ENCODE data around the gene SUSD2. TPM values are rescaled to one million over a fixed set of nuclear protein-coding genes. Genes with fewer than 3 reads are reported as not detected.
A peak's percentile ranks its signal among the peaks of the same experiment; 100 is the strongest.
"Not testable (repeated sequence)": the region's sequence is repeated elsewhere in the genome, so short reads cannot be mapped to it uniquely, and the experiment has no call there.

SUSD2 gene
- 1 to 10 TPM in 1 of 2 experiments, under 1 TPM in 1; 0.94 to 1.2 TPM for total RNA-seq

DNA sequence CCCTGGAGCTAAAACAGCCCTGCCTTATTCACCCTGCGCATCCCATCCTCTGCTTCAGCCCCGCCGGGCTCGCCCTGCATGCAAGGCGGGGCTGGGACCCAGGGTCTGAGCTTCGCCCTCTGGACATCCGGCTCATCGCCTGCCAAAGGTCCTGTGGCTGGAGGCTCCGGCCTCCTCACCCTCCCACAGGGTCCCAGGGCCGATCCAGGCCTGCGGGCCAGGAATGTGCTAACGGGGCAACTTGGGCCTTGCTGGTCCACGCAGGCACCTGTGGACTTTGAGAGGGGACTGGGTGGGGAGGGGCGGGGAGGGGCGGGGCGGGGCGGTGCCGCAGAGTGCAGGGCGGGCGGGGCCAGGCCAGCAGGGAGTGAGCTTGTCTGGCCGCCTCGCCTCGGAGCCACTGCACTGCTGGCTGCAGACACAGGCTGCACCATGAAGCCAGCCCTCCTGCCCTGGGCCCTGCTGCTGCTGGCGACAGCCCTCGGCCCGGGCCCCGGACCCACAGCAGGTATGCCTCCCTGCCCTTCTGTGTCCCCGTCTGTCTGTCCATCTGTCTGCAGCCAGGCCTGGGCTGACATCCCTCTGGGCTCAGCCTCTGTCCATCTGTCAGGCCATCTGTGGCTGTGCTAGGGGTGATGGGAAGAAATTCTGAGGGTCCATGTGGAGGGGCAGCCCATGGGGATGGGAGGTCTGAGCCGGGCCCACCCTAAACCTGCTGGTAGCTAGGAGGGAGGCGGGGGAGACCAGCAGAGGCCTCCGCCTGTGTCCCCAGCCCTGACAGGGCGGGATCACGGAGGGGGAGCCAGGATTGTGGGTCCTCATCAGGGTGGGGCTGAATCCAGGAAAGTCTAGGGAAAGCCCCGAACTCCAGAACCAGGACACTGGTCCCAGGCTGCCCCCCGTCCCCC is at the start of gene SUSD2:
Gene SUSD2, plus strand, starts transcription at position 400 of the 908 bp plus-strand sequence. Its CDS starts 33 bp downstream, at position 433.
- ATAC-seq (ENCODE audit: low read depth) (no peak), DNase-seq (no peak)
- no peaks in the 10 kb centered on the region for H3K9me3 Mint-ChIP-seq
- no peaks in the 10 kb centered on the region for H3K36me3 Mint-ChIP-seq
- no peaks in the 10 kb centered on the region for H3K4me1 Mint-ChIP-seq
- POLR2A ChIA-PET: interaction anchor here (4.6 kb wide), 1 partner anchor 24 kb away, joined by 23 read pairs; no protein-coding TSS in a partner anchor
- no peak within 1 kb of the TSS for H3K4me3 Mint-ChIP-seq
- peak within 1 kb of the TSS; percentile 61 for H3K27ac Mint-ChIP-seq
- no peaks in the 10 kb centered on the region for H3K27me3 Mint-ChIP-seq

GRCh38 chr22:24133187-24133965 is 47.9 kb upstream of the SUSD2 start:
- DNase-seq (peak; percentile 49), ATAC-seq (ENCODE audit: low read depth) (peak; percentile 44)
- Mint-ChIP-seq H3K36me3 (peaks cover 27% of the 10 kb centered on the region), H3K27me3 (no peaks in the 10 kb centered on the region), H3K4me1 (peaks cover 24% of the 10 kb centered on the region), H3K9me3 (no peaks in the 10 kb centered on the region), H3K4me3 (no peak overlapping the region), H3K27ac (peak overlapping the region; percentile 70)
- POLR2A ChIA-PET: interaction anchor here (1.0 to 3.9 kb wide), 3 partner anchors 13 to 42 kb away, joined by 4 to 43 read pairs (median 6); no protein-coding TSS in a partner anchor

DNA sequence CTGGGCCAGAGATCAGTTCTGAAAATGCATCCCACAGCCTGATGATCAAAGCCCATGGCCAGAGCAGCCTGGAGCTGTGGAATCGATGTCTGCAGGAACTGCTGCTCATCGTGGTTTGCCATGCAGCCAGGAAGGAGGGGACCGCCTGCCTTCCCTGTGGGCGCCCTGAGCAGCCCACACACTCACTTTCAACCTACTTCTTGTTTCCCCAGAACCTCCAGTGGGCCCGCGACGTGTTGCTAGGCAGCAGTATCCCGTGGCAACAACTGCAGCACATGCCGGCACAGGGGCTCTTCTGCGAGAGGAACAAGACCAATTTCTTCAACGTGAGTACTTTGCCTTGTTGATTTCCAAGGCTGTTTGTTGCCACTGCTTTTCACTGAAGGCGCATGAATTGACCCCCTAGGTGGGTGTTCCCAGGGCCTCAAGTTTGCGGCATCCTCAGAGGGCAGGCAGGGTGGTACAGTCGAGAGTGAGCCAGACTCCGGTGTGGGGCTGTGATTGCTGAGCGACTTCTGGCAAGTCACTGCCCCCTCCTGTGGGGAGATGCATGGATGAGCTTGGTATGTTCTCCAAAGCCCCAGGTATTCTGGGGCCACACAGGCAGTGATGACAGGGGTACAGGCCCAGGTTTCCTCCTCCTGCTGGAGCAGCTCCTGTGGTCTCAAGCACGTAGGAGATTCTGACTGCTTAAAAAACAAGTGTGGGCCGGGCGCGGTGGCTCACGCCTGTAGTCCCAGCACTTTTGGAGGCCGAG is 47.0 kb upstream of the SUSD2 start:
- POLR2A ChIA-PET: interaction anchor here (1.0 to 3.9 kb wide), 3 partner anchors 12 to 22 kb away, joined by 3 to 43 read pairs (median 4); no protein-coding TSS in a partner anchor
- H3K27me3 Mint-ChIP-seq: no peaks in the 10 kb centered on the region
- peak; percentile 79 for ATAC-seq (ENCODE audit: low read depth)
- peaks cover 27% of the 10 kb centered on the region for H3K36me3 Mint-ChIP-seq
- peaks cover 20% of the 10 kb centered on the region for H3K4me1 Mint-ChIP-seq
- peak overlapping the region; percentile 63 for H3K27ac Mint-ChIP-seq
- no peaks in the 10 kb centered on the region for H3K9me3 Mint-ChIP-seq
- DNase-seq: peak; percentile 77
- peak overlapping the region; percentile 42 for H3K4me3 Mint-ChIP-seq

- H3K27ac Mint-ChIP-seq; H3K27me3 Mint-ChIP-seq; H3K9me3 Mint-ChIP-seq; DNase-seq; H3K4me3 Mint-ChIP-seq; ATAC-seq (ENCODE audit: low read depth); POLR2A ChIA-PET: not testable (repeated sequence)
- H3K36me3 Mint-ChIP-seq: peaks cover 36% of the 10 kb centered on the region
- H3K4me1 Mint-ChIP-seq: peaks cover 25% of the 10 kb centered on the region
Measured at GRCh38 chr22:24136533-24136932, 44.8 kb upstream of the SUSD2 start.

DNA sequence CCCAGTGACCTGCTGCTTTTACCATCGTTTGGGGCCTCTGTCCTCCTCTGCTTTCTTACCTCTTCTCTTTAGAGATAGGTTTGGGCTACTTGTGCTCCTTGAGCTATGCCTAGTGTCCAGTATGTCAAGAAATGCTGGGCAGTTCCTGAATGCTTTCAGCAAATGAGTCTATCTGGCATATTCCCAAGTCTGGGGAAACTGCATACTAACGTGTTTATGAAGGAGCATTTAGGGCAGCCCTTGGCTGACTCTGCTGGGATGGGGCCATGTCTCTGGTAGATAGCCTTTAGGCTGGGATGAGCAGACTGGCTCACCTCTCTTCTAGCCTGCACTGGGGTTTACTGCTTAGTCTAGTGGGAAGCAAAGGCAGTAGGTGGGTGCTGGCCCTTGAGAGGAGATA is 43.7 kb upstream of the SUSD2 start:
- no peak for ATAC-seq (ENCODE audit: low read depth)
- DNase-seq: no peak
- Mint-ChIP-seq H3K4me1 (peaks cover 33% of the 10 kb centered on the region), H3K27me3 (no peaks in the 10 kb centered on the region), H3K27ac (no peak overlapping the region), H3K9me3 (no peaks in the 10 kb centered on the region), H3K4me3 (no peak overlapping the region), H3K36me3 (peaks cover 38% of the 10 kb centered on the region)
- POLR2A ChIA-PET: no interaction called here

- Mint-ChIP-seq H3K27me3 (no peaks in the 10 kb centered on the region), H3K36me3 (peaks cover 41% of the 10 kb centered on the region), H3K4me3 (no peak overlapping the region), H3K4me1 (peaks cover 32% of the 10 kb centered on the region), H3K9me3 (no peaks in the 10 kb centered on the region), H3K27ac (no peak overlapping the region)
- ATAC-seq (ENCODE audit: low read depth): no peak
- POLR2A ChIA-PET: interaction anchor here (10.3 kb wide), 1 partner anchor 17 kb away, joined by 110 read pairs; no protein-coding TSS in a partner anchor
- DNase-seq: no peak
Measured at GRCh38 chr22:24138649-24139420, 42.5 kb upstream of the SUSD2 start.

DNA sequence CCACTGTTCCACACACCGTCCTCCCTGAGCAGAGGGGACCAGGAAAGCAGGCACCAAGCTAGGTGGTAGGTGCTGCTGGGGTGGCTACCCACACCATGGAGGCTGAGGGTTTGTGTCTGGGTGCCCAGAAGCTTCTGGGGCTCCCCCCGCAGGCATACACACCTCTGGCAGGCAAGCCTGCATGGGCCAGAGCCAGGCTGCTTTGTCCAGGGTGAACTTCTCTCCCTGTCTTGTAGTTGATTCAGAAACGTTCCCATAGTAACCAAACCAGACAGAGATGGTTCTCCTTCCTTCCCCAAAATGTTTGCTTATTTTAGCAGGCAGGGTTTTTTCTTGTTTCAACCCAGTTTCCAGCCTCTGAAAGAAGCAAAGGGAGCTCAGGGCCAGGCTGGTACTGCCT is 40.9 kb upstream of the SUSD2 start:
- POLR2A ChIA-PET: interaction anchor here (10.3 kb wide), 1 partner anchor 16 kb away, joined by 110 read pairs; no protein-coding TSS in a partner anchor
- Mint-ChIP-seq H3K4me1 (peaks cover 35% of the 10 kb centered on the region), H3K27me3 (no peaks in the 10 kb centered on the region), H3K36me3 (peaks cover 37% of the 10 kb centered on the region), H3K4me3 (no peak overlapping the region), H3K9me3 (no peaks in the 10 kb centered on the region), H3K27ac (peak overlapping the region; percentile 36)
- no peak for DNase-seq
- no peak for ATAC-seq (ENCODE audit: low read depth)

GRCh38 chr22:24141586-24141985 is 39.7 kb upstream of the SUSD2 start:
- Mint-ChIP-seq H3K4me1 (peaks cover 46% of the 10 kb centered on the region), H3K27me3 (no peaks in the 10 kb centered on the region), H3K27ac (peak overlapping the region; percentile 82), H3K36me3 (peaks cover 32% of the 10 kb centered on the region), H3K4me3 (peak overlapping the region; percentile 47), H3K9me3 (no peaks in the 10 kb centered on the region)
- DNase-seq: no peak
- peak; percentile 44 for ATAC-seq (ENCODE audit: low read depth)
- POLR2A ChIA-PET: interaction anchor here (1.2 to 10.3 kb wide), 2 partner anchors 9 to 15 kb away, joined by 3 to 110 read pairs; no protein-coding TSS in a partner anchor

- Mint-ChIP-seq H3K9me3 (no peaks in the 10 kb centered on the region), H3K4me1 (peaks cover 46% of the 10 kb centered on the region), H3K27me3 (no peaks in the 10 kb centered on the region), H3K27ac (peak overlapping the region; percentile 82), H3K4me3 (peak overlapping the region; percentile 47), H3K36me3 (peaks cover 27% of the 10 kb centered on the region)
- no peak for DNase-seq
- ATAC-seq (ENCODE audit: low read depth): no peak
- POLR2A ChIA-PET: interaction anchor here (1.2 to 10.3 kb wide), 2 partner anchors 8 to 14 kb away, joined by 3 to 110 read pairs; no protein-coding TSS in a partner anchor
Measured at GRCh38 chr22:24142241-24142640, 39.0 kb upstream of the SUSD2 start.

DNA sequence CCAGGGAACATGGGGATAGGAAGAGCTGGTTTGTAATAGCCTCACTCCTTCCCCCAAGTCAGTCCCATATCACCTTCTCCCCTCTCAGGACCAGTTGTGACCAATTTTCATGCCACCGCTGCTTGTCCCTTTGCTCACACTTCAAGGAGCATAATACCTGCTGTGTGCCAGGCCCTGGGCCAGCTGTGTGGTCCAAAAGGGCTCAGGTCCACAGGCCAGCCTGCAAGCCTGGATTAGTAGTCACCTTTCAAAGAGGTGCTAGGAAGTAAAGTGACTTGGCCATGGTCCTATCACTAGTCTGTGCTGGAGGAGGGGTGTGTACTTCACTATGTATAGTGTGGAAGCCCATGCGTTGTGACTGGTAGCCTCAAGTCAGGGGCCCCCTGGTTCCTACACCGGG is 38.5 kb upstream of the SUSD2 start:
- ATAC-seq (ENCODE audit: low read depth) (no peak), DNase-seq (no peak)
- Mint-ChIP-seq H3K27ac (peak overlapping the region; percentile 54), H3K9me3 (no peaks in the 10 kb centered on the region), H3K4me1 (peaks cover 52% of the 10 kb centered on the region), H3K36me3 (peaks cover 24% of the 10 kb centered on the region), H3K27me3 (no peaks in the 10 kb centered on the region), H3K4me3 (no peak overlapping the region)
- POLR2A ChIA-PET: interaction anchor here (10.3 kb wide), 1 partner anchor 13 kb away, joined by 110 read pairs; no protein-coding TSS in a partner anchor

- no peak for ATAC-seq (ENCODE audit: low read depth)
- Mint-ChIP-seq H3K36me3 (peaks cover 23% of the 10 kb centered on the region), H3K4me3 (no peak overlapping the region), H3K4me1 (peaks cover 54% of the 10 kb centered on the region), H3K27me3 (no peaks in the 10 kb centered on the region), H3K27ac (peak overlapping the region; percentile 79), H3K9me3 (no peaks in the 10 kb centered on the region)
- no peak for DNase-seq
- POLR2A ChIA-PET: interaction anchor here (10.3 kb wide), 1 partner anchor 12 kb away, joined by 110 read pairs; no protein-coding TSS in a partner anchor
Measured at GRCh38 chr22:24144056-24144777, 37.1 kb upstream of the SUSD2 start.
